Mucosa of stomach (tissue), 1 donor: ENCODE results near the gene TSPAN8.
"Not testable (repeated sequence)": the region's sequence is repeated elsewhere in the genome, so short reads cannot be mapped to it uniquely, and the experiment has no call there.

ENCODE experiments used
- H3K27me3 ChIP-seq: one replicate; pipeline ENCODE4 v1.7.0; 2013; ENCODE audit warnings: mild to moderate bottlenecking, low read length; ENCODE audit not compliant: control insufficient read depth, insufficient read depth
- H3K36me3 ChIP-seq: one replicate; pipeline ENCODE4 v1.7.0; 2013; ENCODE audit warnings: low read length; ENCODE audit not compliant: control insufficient read depth, insufficient read depth
- H3K4me1 ChIP-seq: one replicate; pipeline ENCODE4 v1.7.0; 2013; ENCODE audit warnings: mild to moderate bottlenecking, low read length; ENCODE audit not compliant: control insufficient read depth, insufficient read depth
- H3K4me3 ChIP-seq: one replicate; pipeline ENCODE4 v1.7.0; 2013; ENCODE audit warnings: low read length
- H3K9ac ChIP-seq: one replicate; pipeline ENCODE4 v1.7.0; 2013; ENCODE audit warnings: mild to moderate bottlenecking, low read length, moderate library complexity
- H3K9me3 ChIP-seq: one replicate; pipeline ENCODE4 v1.7.0; 2013; ENCODE audit warnings: mild to moderate bottlenecking, low read length, moderate library complexity; ENCODE audit not compliant: control insufficient read depth
- donor health status: Pancreatic carcinoma.

The TSPAN8 gene

GRCh38 chr12:71139153-71139735 lies 18.6 kb downstream of the TSPAN8 start:
- Histone ChIP-seq H3K4me1 (peaks cover 34% of the 10 kb centered on the region), H3K36me3 (peaks cover 4% of the 10 kb centered on the region), H3K9ac (no peak overlapping the region), H3K27me3 (no peaks in the 10 kb centered on the region), H3K9me3 (no peaks in the 10 kb centered on the region), H3K4me3 (peak overlapping the region; percentile 0)

- Histone ChIP-seq H3K4me3 (no peak overlapping the region), H3K36me3 (peaks cover 4% of the 10 kb centered on the region), H3K9me3 (no peaks in the 10 kb centered on the region), H3K9ac (no peak overlapping the region), H3K27me3 (no peaks in the 10 kb centered on the region), H3K4me1 (peaks cover 34% of the 10 kb centered on the region)
These were observed 19.8 kb downstream of the TSPAN8 start for GRCh38 chr12:71138011-71138410.

- Histone ChIP-seq H3K9ac (no peak overlapping the region), H3K36me3 (peaks cover 4% of the 10 kb centered on the region), H3K9me3 (no peaks in the 10 kb centered on the region), H3K27me3 (no peaks in the 10 kb centered on the region), H3K4me1 (peaks cover 19% of the 10 kb centered on the region), H3K4me3 (no peak overlapping the region)
These were observed 22.0 kb downstream of the TSPAN8 start for GRCh38 chr12:71135812-71136176.

- Histone ChIP-seq H3K9me3 (no peaks in the 10 kb centered on the region), H3K36me3 (peaks cover 4% of the 10 kb centered on the region), H3K27me3 (no peaks in the 10 kb centered on the region), H3K9ac (no peak overlapping the region), H3K4me3 (no peak overlapping the region), H3K4me1 (peaks cover 17% of the 10 kb centered on the region)
These were observed 22.6 kb downstream of the TSPAN8 start for GRCh38 chr12:71135077-71135811.

- Histone ChIP-seq H3K4me3 (no peak overlapping the region), H3K4me1 (peaks cover 11% of the 10 kb centered on the region), H3K9ac (no peak overlapping the region), H3K9me3 (no peaks in the 10 kb centered on the region), H3K27me3 (no peaks in the 10 kb centered on the region), H3K36me3 (peaks cover 4% of the 10 kb centered on the region)
These were observed 23.4 kb downstream of the TSPAN8 start for GRCh38 chr12:71134405-71134804.

GRCh38 chr12:71130521-71131069 lies 27.2 kb downstream of the TSPAN8 start:
- H3K4me1 ChIP-seq: peaks cover 5% of the 10 kb centered on the region
- no peak overlapping the region for H3K9ac ChIP-seq
- H3K4me3 ChIP-seq: no peak overlapping the region
- no peaks in the 10 kb centered on the region for H3K9me3 ChIP-seq
- H3K27me3 ChIP-seq: no peaks in the 10 kb centered on the region
- H3K36me3 ChIP-seq: no peaks in the 10 kb centered on the region

- no peak overlapping the region for H3K4me3 ChIP-seq
- no peaks in the 10 kb centered on the region for H3K36me3 ChIP-seq
- H3K9me3 ChIP-seq: no peaks in the 10 kb centered on the region
- H3K27me3 ChIP-seq: no peaks in the 10 kb centered on the region
- H3K4me1 ChIP-seq: peaks cover 5% of the 10 kb centered on the region
- no peak overlapping the region for H3K9ac ChIP-seq
These were observed 28.4 kb downstream of the TSPAN8 start for GRCh38 chr12:71129364-71129763.

- H3K4me1 ChIP-seq: peaks cover 5% of the 10 kb centered on the region
- no peaks in the 10 kb centered on the region for H3K36me3 ChIP-seq
- H3K27me3 ChIP-seq: no peaks in the 10 kb centered on the region
- no peak overlapping the region for H3K4me3 ChIP-seq
- no peaks in the 10 kb centered on the region for H3K9me3 ChIP-seq
- no peak overlapping the region for H3K9ac ChIP-seq
These were observed 29.5 kb downstream of the TSPAN8 start for GRCh38 chr12:71128191-71128788.

GRCh38 chr12:71125949-71126348 lies 31.9 kb downstream of the TSPAN8 start:
- no peaks in the 10 kb centered on the region for H3K9me3 ChIP-seq
- no peak overlapping the region for H3K9ac ChIP-seq
- H3K36me3 ChIP-seq: no peaks in the 10 kb centered on the region
- no peak overlapping the region for H3K4me3 ChIP-seq
- H3K4me1 ChIP-seq: peaks cover 5% of the 10 kb centered on the region
- no peaks in the 10 kb centered on the region for H3K27me3 ChIP-seq

- Histone ChIP-seq H3K9ac (no peak overlapping the region), H3K4me1 (peaks cover under 1% of the 10 kb centered on the region), H3K36me3 (no peaks in the 10 kb centered on the region), H3K9me3 (no peaks in the 10 kb centered on the region), H3K4me3 (no peak overlapping the region), H3K27me3 (no peaks in the 10 kb centered on the region)
These were observed 32.3 kb downstream of the TSPAN8 start for GRCh38 chr12:71125515-71125914.

- Histone ChIP-seq H3K36me3 (no peaks in the 10 kb centered on the region), H3K9me3 (no peaks in the 10 kb centered on the region), H3K4me3 (no peak overlapping the region), H3K27me3 (no peaks in the 10 kb centered on the region), H3K4me1 (no peaks in the 10 kb centered on the region), H3K9ac (no peak overlapping the region)
These were observed 32.9 kb downstream of the TSPAN8 start for GRCh38 chr12:71124835-71125460.

GRCh38 chr12:71113148-71113547 lies 44.7 kb downstream of the TSPAN8 start:
- not testable (repeated sequence) for H3K27me3 ChIP-seq, H3K4me3 ChIP-seq, H3K9ac ChIP-seq, H3K9me3 ChIP-seq, H3K4me1 ChIP-seq, H3K36me3 ChIP-seq
